K562 (cell line): Measurements from ENCODE around the gene SPATA33. TPM values are rescaled to one million over a fixed set of nuclear protein-coding genes. Genes with fewer than 3 reads are reported as not detected.
"Not testable (repeated sequence)": the region's sequence is repeated elsewhere in the genome, so short reads cannot be mapped to it uniquely, and the experiment has no call there.

Source experiments
- ATAC-seq: fragments of 200-7000 bp; cut with Tn5 transposase; 3 replicates; pipeline ENCODE4 v1.9.1; 2020; ENCODE audit warnings: moderate library complexity
- BruUV-seq: library from RNA; stranded (reverse); fragments of 400-500 nt; replicated peaks from 2 replicates; lab custom pipeline; 2021; lab: Mats Ljungman, UMichigan
- CTCF ChIA-PET: fragments of 300-600 bp; formaldehyde crosslinking; extraction: SDS; loops from one replicate; lab custom pipeline; 2021; ENCODE audit warnings: low intra/inter-chr PET ratio; lab: Yijun Ruan, JAX
- POLR2A ChIA-PET: fragments of 300-600, 350-650 bp; sonication (Branson Sonifier 250); formaldehyde crosslinking; extraction: SDS; loops from one replicate; lab custom pipeline; 2021; ENCODE audit warnings: antibody characterized with exemption, inconsistent platforms; lab: Yijun Ruan, JAX
- DNase-seq, 4 experiments: peaks; one replicate each; pipeline versions ENCODE4 v3.0.0 to v3.0.0-alpha.2; 2011 to 2018; ENCODE audit warnings: low spot score in 3 of 4, mixed read lengths in 3 of 4; ENCODE audit errors: extremely low read depth in 1 of 4
- FAIRE-seq: peaks from 2 replicates; lab custom pipeline; 2011; peaks lifted over from hg19 to GRCh38; lab: Jason Lieb, UNC
- H2AFZ ChIP-seq: 2 replicates; pipeline ENCODE4 v1.6.0; 2011; ENCODE audit warnings: low read depth, low read length, control low read depth, inconsistent platforms
- H3K27ac ChIP-seq: fragments of 200-600 bp; 3 replicates; pipeline ENCODE4 v1.8.0; 2011; ENCODE audit warnings: low read depth, mild to moderate bottlenecking, control low read depth, inconsistent platforms, low read length, moderate library complexity, mixed read lengths; ENCODE audit errors: extremely low read depth
- H3K27me3 ChIP-seq, 2 experiments: fragments of 300-600 bp in 1 of 2; 2 replicates in 1 of 2; 3 replicates in 1 of 2; pipeline versions ENCODE4 v1.6.0 to v1.8.0; 2011; ENCODE audit warnings: inconsistent platforms in 2 of 2, low read length in 2 of 2, mild to moderate bottlenecking in 1 of 2, mixed read lengths in 1 of 2, moderate library complexity in 1 of 2; ENCODE audit not compliant: control insufficient read depth in 2 of 2, insufficient read depth in 2 of 2
- H3K36me3 ChIP-seq: fragments of 300-600 bp; 3 replicates; pipeline ENCODE4 v1.8.0; 2011; ENCODE audit warnings: mild to moderate bottlenecking, low read length, inconsistent platforms; ENCODE audit not compliant: control insufficient read depth, insufficient read depth
- H3K4me1 ChIP-seq, 2 experiments: fragments of 200-600 bp in 1 of 2; replicated peaks in 1 of 2; 2 replicates in 1 of 2; 3 replicates in 1 of 2; pipeline versions ENCODE4 v1.5.1 to v1.8.0; 2011; ENCODE audit warnings: inconsistent platforms in 2 of 2, low read length in 2 of 2, mild to moderate bottlenecking in 1 of 2, mixed read lengths in 1 of 2, moderate library complexity in 1 of 2; ENCODE audit not compliant: control insufficient read depth in 2 of 2, insufficient read depth in 2 of 2
- H3K4me2 ChIP-seq: 2 replicates; pipeline ENCODE4 v1.6.1; 2011; ENCODE audit warnings: low read length, control low read depth, inconsistent platforms, mixed read lengths; ENCODE audit not compliant: insufficient read depth
- H3K4me3 ChIP-seq: fragments of 200-600 bp; sonication (generic), shearing (Covaris generic); 2 replicates; pipeline ENCODE4 v1.5.1; 2016; ENCODE audit warnings: control low read depth, inconsistent platforms
- H3K79me2 ChIP-seq: fragments of 200-600 bp; 3 replicates; pipeline ENCODE4 v1.8.0; 2011; ENCODE audit warnings: low read length, inconsistent platforms; ENCODE audit not compliant: control insufficient read depth, insufficient read depth
- H3K9ac ChIP-seq, 2 experiments: 2 replicates each; pipeline versions ENCODE4 v1.6.0 to v1.6.1; 2011; ENCODE audit warnings: low read depth in 2 of 2, low read length in 2 of 2, control low read depth in 1 of 2, inconsistent platforms in 1 of 2, mild to moderate bottlenecking in 1 of 2, mixed read lengths in 1 of 2; ENCODE audit not compliant: insufficient read depth in 1 of 2
- H3K9me1 ChIP-seq: one replicate; pipeline ENCODE4 v1.6.0; 2011; ENCODE audit warnings: inconsistent platforms, mild to moderate bottlenecking, low read length, moderate library complexity; ENCODE audit not compliant: control insufficient read depth, insufficient read depth
- H3K9me3 ChIP-seq: replicated peaks from 2 replicates; pipeline ENCODE4 v1.5.1; 2011; ENCODE audit warnings: low read depth, low read length, inconsistent platforms; ENCODE audit not compliant: control insufficient read depth, insufficient read depth
- H4K20me1 ChIP-seq: replicated peaks from 2 replicates; pipeline ENCODE4 v1.6.1; 2011; ENCODE audit warnings: low read length, inconsistent platforms, mixed read lengths; ENCODE audit not compliant: control insufficient read depth, insufficient read depth
- BRD4 ChIP-seq: fragments of 200-600 bp; sonication (generic); IDR thresholded peaks from 2 replicates; pipeline ENCODE4 v1.6.1; 2017; ENCODE audit warnings: inconsistent platforms
- NUFIP1 ChIP-seq: fragments of 450-650 bp; IDR thresholded peaks from 2 replicates; pipeline ENCODE4 v1.6.1; 2018; ENCODE audit not compliant: partially characterized antibody
- ZNF121 ChIP-seq: sonication (generic); formaldehyde crosslinking; conservative IDR thresholded peaks from 2 replicates; pipeline ENCODE4 v1.8.0; 2022; ENCODE audit warnings: missing genetic modification reagents
- WGBS: fragments of 100-300 bp; shearing (Covaris generic); methylation state at CpG from one replicate; pipeline ENCODE4 v1.1.6; 2016; ENCODE audit warnings: low coverage, mixed read lengths; ENCODE audit not compliant: insufficient coverage; ENCODE audit errors: missing lambda C conversion rate; 5-methylcytosine and 5-hydroxymethylcytosine counted together
- in situ Hi-C: fragments of 300-500 bp; cut with MboI; formaldehyde crosslinking; loops from 4 replicates; pipeline ENCODE4 v1.15.0; 2018; ENCODE audit warnings: inconsistent platforms, mixed read lengths
- intact Hi-C: fragments of 100-400 bp; cut with micrococcal nuclease; formaldehyde crosslinking; loops from 2 replicates; pipeline ENCODE4 v1.14.2; 2022
- polyA plus RNA-seq, 8 experiments: library from polyadenylated mRNA; depleted of rRNA in 4 of 8; stranded (reverse) in 5 of 8; unstranded in 3 of 8; fragments of >200 nt; fragmentation: Nextera tagmentation in 2 of 8; fragmentation: Illumina TruSeq in 1 of 8; extraction: Ambion mirVana in 2 of 8; extraction: Trizol in 1 of 8; gene quantifications; 2 replicates each; pipeline versions ENCODE4 v1.2.1 to v1.2.3, GENCODE V29; 2011 to 2014; ENCODE audit warnings: inconsistent platforms in 1 of 8, missing spikeins in 1 of 8
- total RNA-seq, 7 experiments: library from RNA; depleted of rRNA in 6 of 7; stranded (reverse); fragments of >200 nt in 6 of 7; fragmentation: Illumina TruSeq in 2 of 7; extraction: Trizol in 2 of 7; gene quantifications; 2 replicates each; pipeline versions ENCODE4 v1.2.1 to v1.2.3, GENCODE V29; 2011 to 2021; ENCODE audit warnings: low replicate concordance in 1 of 7
- TF ChIP-seq, protein P1 (sequence below): IDR thresholded peaks from 3 replicates; pipeline ENCODE4 v1.6.1; 2011; ENCODE audit warnings: borderline replicate concordance, mild to moderate bottlenecking, moderate library complexity; ENCODE audit not compliant: insufficient read length; ENCODE audit errors: extremely low read depth
- TF ChIP-seq, protein P2 (sequence below), 2 experiments: fragments of 450-650 bp in 1 of 2; sonication (generic) in 1 of 2; formaldehyde crosslinking in 1 of 2; IDR thresholded peaks in 1 of 2; conservative IDR thresholded peaks in 1 of 2; 2 replicates each; pipeline versions ENCODE4 v1.6.1 to v1.8.1; 2016 to 2023; ENCODE audit warnings: mild to moderate bottlenecking in 2 of 2, moderate library complexity in 2 of 2, inconsistent platforms in 1 of 2, missing genetic modification reagents in 1 of 2
- TF ChIP-seq, protein P3 (sequence below): sonication (generic); formaldehyde crosslinking; IDR thresholded peaks from 2 replicates; pipeline ENCODE4 v1.8.1; 2023; ENCODE audit warnings: mild to moderate bottlenecking, missing genetic modification reagents

The SPATA33 gene
- total and polyA plus RNA-seq, 9 of the 15 experiments (the other 6 are each of a cell fraction or from before 2014, with no cell fraction given) = 4.0 to 20.0 (median 11.8) TPM

DNA sequence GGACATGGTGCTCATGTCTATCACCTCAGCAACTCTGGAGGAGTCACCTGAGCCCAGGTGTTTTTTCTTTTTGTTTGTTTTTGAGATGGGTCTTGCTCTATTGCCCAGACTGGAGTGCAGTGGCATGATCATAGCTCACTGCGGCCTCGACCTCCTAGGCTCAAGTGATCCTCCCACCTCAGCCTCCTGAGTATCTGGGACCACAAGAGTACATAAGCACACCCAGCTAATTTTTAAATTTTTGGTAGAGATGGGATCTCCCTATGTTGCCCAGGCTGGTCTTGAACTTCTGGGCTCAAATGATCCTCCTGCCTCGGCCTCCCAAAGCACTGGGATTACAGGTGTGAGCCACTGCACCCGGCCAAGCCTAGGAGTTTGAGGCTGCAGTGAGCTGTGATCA is 32.0 kb downstream of the SPATA33 start:
- intact Hi-C loops, DNase-seq, H3K9me3 ChIP-seq, H4K20me1 ChIP-seq, H3K4me2 ChIP-seq, BruUV-seq, H3K9ac ChIP-seq, in situ Hi-C loops, H3K27ac ChIP-seq, CTCF ChIA-PET, FAIRE-seq, ATAC-seq, H2AFZ ChIP-seq, H3K27me3 ChIP-seq, H3K9me1 ChIP-seq, H3K4me3 ChIP-seq: not testable (repeated sequence)
- TF ChIP-seq ZNF121 (CRISPR knock-in tag) = peak; percentile 59
- WGBS = 100% methylated on average over 4 of the region's 4 CpGs
- POLR2A ChIA-PET = interaction anchor here (0.7 kb wide), 1 partner anchor 16 kb away, joined by 3 read pairs; no protein-coding TSS in a partner anchor
- Histone ChIP-seq H3K4me1 (peaks cover 6 to 42% of the 10 kb centered on the region in 2 experiments), H3K36me3 (peaks cover 59% of the 10 kb centered on the region; the same call in 2 of the 3 replicates), H3K79me2 (peaks cover 25% of the 10 kb centered on the region)

DNA sequence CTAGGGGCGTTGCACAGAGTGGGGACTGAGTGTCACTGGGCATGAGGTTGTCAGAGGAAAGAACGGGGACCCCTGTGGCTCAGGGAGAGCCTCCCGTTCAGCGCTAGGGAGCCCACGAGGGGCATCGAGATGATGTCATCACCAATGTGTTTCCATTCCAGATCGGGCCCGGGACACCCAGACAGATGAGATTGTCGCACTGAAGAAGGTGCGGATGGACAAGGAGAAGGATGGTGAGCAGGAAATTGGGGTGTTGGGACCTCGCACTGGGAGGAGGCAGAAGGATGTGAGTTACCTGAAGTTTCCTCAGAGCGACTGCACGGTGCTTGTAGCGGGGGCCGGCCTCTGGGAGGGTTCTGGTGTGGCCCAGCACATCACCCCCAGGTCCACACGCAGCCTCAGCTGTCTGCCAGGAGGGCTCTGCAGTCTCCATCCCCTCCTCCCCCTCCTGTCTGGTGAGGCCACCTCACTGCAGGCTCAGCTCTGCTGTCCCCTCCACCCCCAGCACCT is 32.8 kb downstream of the SPATA33 start:
- H3K4me3 ChIP-seq = no peak overlapping the region
- H2AFZ ChIP-seq = no peak overlapping the region
- in situ Hi-C loops (no loop called here), intact Hi-C loops (no loop called here)
- ChIA-PET POLR2A (no interaction called here), CTCF (no interaction called here)
- no TSS peak for BruUV-seq
- H3K4me2 ChIP-seq = no peak overlapping the region
- no peaks in the 10 kb centered on the region for H3K27me3 ChIP-seq
- H3K27ac ChIP-seq = no peak overlapping the region
- DNase-seq (no peak), ATAC-seq (no peak), FAIRE-seq (no peak)
- 91% methylated on average over 15 of the region's 16 CpGs for WGBS
- peaks cover 66% of the 10 kb centered on the region; the same call in 2 of the 3 replicates for H3K36me3 ChIP-seq
- H3K9ac ChIP-seq = peak overlapping the region in 1 of 2 experiments; percentile 19; a peak in 1 of 4 replicates
- no peaks in the 10 kb centered on the region for H3K9me1 ChIP-seq
- 0 out of 2 replicates have a peak, but pooled peaks cover 7% of the 10 kb centered on the region for H4K20me1 ChIP-seq
- H3K79me2 ChIP-seq = peaks cover 25% of the 10 kb centered on the region
- H3K4me1 ChIP-seq = peaks cover 6 to 49% of the 10 kb centered on the region in 2 experiments
- 0 out of 2 replicates have a peak, but pooled peaks cover 3% of the 10 kb centered on the region for H3K9me3 ChIP-seq
- no peak for TF ChIP-seq BRD4
- TF ChIP-seq, protein P1, sequence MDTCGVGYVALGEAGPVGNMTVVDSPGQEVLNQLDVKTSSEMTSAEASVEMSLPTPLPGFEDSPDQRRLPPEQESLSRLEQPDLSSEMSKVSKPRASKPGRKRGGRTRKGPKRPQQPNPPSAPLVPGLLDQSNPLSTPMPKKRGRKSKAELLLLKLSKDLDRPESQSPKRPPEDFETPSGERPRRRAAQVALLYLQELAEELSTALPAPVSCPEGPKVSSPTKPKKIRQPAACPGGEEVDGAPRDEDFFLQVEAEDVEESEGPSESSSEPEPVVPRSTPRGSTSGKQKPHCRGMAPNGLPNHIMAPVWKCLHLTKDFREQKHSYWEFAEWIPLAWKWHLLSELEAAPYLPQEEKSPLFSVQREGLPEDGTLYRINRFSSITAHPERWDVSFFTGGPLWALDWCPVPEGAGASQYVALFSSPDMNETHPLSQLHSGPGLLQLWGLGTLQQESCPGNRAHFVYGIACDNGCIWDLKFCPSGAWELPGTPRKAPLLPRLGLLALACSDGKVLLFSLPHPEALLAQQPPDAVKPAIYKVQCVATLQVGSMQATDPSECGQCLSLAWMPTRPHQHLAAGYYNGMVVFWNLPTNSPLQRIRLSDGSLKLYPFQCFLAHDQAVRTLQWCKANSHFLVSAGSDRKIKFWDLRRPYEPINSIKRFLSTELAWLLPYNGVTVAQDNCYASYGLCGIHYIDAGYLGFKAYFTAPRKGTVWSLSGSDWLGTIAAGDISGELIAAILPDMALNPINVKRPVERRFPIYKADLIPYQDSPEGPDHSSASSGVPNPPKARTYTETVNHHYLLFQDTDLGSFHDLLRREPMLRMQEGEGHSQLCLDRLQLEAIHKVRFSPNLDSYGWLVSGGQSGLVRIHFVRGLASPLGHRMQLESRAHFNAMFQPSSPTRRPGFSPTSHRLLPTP = no peak
- TF ChIP-seq, protein P2, sequence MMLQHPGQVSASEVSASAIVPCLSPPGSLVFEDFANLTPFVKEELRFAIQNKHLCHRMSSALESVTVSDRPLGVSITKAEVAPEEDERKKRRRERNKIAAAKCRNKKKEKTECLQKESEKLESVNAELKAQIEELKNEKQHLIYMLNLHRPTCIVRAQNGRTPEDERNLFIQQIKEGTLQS (IDR thresholded peaks at IDR 0.05) = peak; percentile 25; the same call in 1 of the 2 replicates
- TF ChIP-seq, protein P2 (CRISPR knock-in tag; conservative IDR thresholded peaks at IDR 0.05) = no peak
- no peak for TF ChIP-seq NUFIP1
- TF ChIP-seq, protein P3, sequence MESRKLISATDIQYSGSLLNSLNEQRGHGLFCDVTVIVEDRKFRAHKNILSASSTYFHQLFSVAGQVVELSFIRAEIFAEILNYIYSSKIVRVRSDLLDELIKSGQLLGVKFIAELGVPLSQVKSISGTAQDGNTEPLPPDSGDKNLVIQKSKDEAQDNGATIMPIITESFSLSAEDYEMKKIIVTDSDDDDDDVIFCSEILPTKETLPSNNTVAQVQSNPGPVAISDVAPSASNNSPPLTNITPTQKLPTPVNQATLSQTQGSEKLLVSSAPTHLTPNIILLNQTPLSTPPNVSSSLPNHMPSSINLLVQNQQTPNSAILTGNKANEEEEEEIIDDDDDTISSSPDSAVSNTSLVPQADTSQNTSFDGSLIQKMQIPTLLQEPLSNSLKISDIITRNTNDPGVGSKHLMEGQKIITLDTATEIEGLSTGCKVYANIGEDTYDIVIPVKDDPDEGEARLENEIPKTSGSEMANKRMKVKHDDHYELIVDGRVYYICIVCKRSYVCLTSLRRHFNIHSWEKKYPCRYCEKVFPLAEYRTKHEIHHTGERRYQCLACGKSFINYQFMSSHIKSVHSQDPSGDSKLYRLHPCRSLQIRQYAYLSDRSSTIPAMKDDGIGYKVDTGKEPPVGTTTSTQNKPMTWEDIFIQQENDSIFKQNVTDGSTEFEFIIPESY (CRISPR knock-in tag) = no peak
